ENCODE results near the gene KCNQ1. TPM values are rescaled to one million over a fixed set of nuclear protein-coding genes. Genes with fewer than 3 reads are reported as not detected.

Gene KCNQ1
- total RNA-seq, 1 experiment from 2014 or later = 2.3 TPM

- peaks cover 74% of the 10 kb centered on the region for H3K27me3 Mint-ChIP-seq (ENCODE audit: low read depth)
Observed at GRCh38 chr11:2897048-2897447, 452.2 kb downstream of the KCNQ1 start.

More at GRCh38 chr11:2897048-2897447, 452.2 kb downstream of the KCNQ1 start:
- Histone ChIP-seq H2BK12ac (ENCODE audit: insufficient read length, low read depth, low read length) (no peak overlapping the region), H4K91ac (ENCODE audit: insufficient read length, low read depth, low read length) (no peak overlapping the region), H3K4me2 (ENCODE audit: insufficient read depth, insufficient read length, low read length) (no peak overlapping the region), H3K9me3 (ENCODE audit: control insufficient read depth, low read depth, low read length) (peaks cover 4% of the 10 kb centered on the region), H3K23ac (ENCODE audit: insufficient read length, low read depth, low read length) (no peak overlapping the region), H2AFZ (ENCODE audit: low read length) (no peak overlapping the region), H3T11ph (ENCODE audit: low read length) (no peak overlapping the region), H3K14ac (ENCODE audit: insufficient read depth, low read length) (no peak overlapping the region), H3K9ac (ENCODE audit: extremely low read depth, insufficient read length, low read length) (no peak overlapping the region), H3K4ac (ENCODE audit: low read depth, low read length) (no peak overlapping the region), H2AK5ac (ENCODE audit: insufficient read length, low read length) (no peak overlapping the region), H3K23me2 (ENCODE audit: insufficient read length, low read depth, low read length, poor library complexity, severe bottlenecking) (peaks cover 3% of the 10 kb centered on the region), H2BK15ac (ENCODE audit: low read depth, low read length) (no peak overlapping the region), H2BK120ac (ENCODE audit: low read depth, low read length, poor library complexity, severe bottlenecking) (no peak overlapping the region), H3K79me2 (ENCODE audit: insufficient read depth, low read length) (no peaks in the 10 kb centered on the region), H2BK5ac (ENCODE audit: insufficient read length, low read length) (no peak overlapping the region), H3K18ac (ENCODE audit: insufficient read length, low read depth, low read length) (no peak overlapping the region), H4K20me1 (ENCODE audit: control insufficient read depth, insufficient read depth, insufficient read length) (no peaks in the 10 kb centered on the region), H2BK20ac (ENCODE audit: low read depth, low read length, poor library complexity, severe bottlenecking) (no peak overlapping the region), H4K5ac (ENCODE audit: insufficient read length, low read depth, low read length) (no peak overlapping the region), H3K27ac (ENCODE audit: insufficient read length, low read depth, low read length) (no peak overlapping the region), H3K56ac (ENCODE audit: insufficient read length, low read depth, low read length) (no peak overlapping the region), H3K79me1 (ENCODE audit: insufficient read depth, low read depth, low read length, poor library complexity, severe bottlenecking) (no peaks in the 10 kb centered on the region), H3K27me3 (ENCODE audit: insufficient read depth, low read length) (no peaks in the 10 kb centered on the region; the same call in 1 of the 2 replicates), H3K4me1 (ENCODE audit: insufficient read depth, low read length) (no peaks in the 10 kb centered on the region), H4K8ac (replicated peaks; ENCODE audit: insufficient read length, low read depth, low read length) (no peak overlapping the region)
- Mint-ChIP-seq H3K27ac (no peak overlapping the region), H3K9me3 (peaks cover 0 to 2% of the 10 kb centered on the region in 2 experiments; a peak in 2 of 5 replicates), H3K4me3 (no peak overlapping the region), H3K36me3 (ENCODE audit: insufficient read depth in 1 of 3, low read depth in 3 of 3) (no peaks in the 10 kb centered on the region; a peak in 1 of 7 replicates), H3K4me1 (peaks cover 17 to 19% of the 10 kb centered on the region in 2 experiments)
- TF ChIP-seq CTCF (conservative IDR thresholded peaks at IDR 0.05) = no peak
- no peak for DNase-seq
- no CpG with 5 or more reads among the region's 6 CpGs for WGBS (ENCODE audit: extremely low coverage, insufficient read length, low lambda C conversion rate)

All from H9 (cell line).